Stimulated activated CD4-positive, alpha-beta T cell treated with anti-CD3 and anti-CD28 coated beads, Interleukin-1b, Interleukin-23, amount 100 ng/mL, for 1 hour (primary cell): ENCODE measurements around the gene SLC38A8.

Experiments used
- DNase-seq, 2 donors: peaks; one replicate each; pipeline ENCODE4 v3.0.0-alpha.2; 2020; ENCODE audit warnings: low read depth in 2 of 2

Gene SLC38A8

DNA sequence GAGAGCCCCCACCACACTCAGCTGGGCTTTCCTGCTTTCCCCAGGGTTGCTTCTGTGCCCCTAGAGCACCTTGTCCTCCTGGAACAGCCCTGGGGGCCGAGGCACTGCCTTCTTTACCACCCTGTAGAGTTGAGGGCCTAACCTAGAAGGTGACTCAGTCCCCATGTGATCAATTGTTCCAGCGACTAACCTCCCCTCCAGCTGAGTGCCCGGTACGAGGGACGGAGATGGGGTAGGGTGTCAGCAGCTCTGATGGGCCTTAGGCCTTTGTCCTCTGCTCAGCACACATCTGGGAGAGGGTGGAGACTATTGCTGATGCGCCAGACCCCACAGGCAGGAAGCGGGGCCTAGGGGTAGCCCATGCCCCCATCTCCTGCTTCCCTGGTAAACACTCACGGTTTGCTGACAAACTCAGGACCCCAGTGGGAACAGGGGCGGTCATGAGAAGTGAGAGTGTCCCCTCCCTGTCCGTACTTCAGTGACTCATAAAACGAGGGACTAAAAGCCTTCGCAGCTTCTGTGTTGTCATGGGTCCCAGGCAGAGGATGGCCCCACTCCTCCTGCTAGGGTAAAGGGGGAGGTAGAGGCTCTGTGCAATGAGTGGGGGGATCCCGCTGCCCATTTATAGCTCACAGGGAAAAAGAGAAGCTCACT lies 41.5 kb downstream of the SLC38A8 start:
- no peak for DNase-seq

DNA sequence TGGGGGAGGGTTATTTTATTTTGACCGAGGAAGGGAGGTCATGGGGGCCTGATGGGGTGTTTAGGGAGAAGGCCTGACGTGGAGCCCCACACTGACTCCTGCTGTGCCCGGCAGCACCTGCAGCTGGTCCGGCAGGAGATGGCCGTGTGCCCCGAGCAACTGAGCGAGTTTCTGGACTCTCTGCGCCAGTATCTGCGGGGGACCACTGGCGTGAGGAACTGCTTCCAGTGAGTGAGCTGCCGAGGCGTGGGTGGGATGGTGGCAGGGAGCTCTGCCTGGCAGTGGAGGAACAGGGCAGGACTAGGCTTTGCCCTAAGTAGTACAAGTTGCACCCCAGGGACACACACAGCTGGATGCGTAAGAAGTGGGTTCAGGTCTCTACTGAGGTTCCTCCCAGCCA lies 44.5 kb downstream of the SLC38A8 start:
- no peak for DNase-seq

DNA sequence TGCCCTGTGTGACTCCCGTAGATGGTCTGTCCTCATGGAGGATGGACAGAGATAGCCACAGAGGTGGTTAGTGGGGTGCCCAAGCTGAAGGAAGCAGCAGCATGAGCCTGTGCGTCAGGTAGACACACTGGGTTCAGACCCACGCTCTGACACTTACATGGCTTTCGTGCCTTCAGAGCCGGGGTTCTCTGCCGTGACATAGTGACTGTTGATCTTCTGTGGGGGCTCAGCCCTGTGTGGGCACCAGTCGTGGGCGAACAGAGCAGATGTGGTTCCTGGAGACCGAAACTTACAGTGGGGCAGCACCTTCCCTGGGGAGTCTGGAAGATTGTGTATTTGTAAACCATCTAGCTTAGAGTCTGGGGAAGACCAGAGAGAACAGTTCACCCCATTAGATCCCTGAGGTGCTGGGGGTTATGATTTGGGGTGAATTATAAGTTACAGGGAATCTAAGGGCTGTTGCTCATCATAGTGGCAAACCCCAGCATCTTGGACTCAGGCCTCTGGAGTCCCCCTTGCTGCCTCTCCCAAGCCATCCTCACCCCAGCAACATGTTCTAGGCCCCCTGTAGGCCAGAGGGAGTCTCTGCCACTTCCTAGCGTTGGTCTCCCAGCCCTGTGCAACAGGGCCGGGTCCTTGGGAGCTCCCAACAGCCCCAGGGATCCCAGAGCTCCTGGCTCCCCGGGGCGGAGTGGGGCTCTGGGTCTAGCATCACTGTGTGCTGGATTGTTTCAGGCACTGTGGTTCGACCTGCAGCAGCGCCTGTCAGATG lies 45.9 kb downstream of the SLC38A8 start:
- DNase-seq: no peak

DNA sequence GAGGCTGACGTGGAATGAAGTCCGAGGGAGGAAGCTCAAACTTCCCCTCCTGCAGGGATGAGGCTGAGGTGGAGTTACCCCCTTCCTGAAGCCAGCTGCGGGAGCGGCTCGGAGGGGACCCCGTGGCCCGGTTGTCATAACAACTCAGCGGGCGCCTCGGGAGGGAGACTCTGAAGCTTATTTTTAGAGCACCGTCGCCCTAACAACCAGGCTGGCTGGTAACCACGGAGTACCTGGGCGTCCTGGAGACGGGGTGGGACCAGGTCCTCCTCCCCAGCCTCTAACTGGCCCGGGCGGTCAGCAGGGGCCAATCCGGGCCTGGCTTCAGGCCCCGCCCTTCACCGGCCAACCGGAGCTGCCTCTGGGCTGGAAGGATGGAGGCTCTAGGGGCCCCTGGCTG lies 46.8 kb downstream of the SLC38A8 start:
- no peak for DNase-seq

DNA sequence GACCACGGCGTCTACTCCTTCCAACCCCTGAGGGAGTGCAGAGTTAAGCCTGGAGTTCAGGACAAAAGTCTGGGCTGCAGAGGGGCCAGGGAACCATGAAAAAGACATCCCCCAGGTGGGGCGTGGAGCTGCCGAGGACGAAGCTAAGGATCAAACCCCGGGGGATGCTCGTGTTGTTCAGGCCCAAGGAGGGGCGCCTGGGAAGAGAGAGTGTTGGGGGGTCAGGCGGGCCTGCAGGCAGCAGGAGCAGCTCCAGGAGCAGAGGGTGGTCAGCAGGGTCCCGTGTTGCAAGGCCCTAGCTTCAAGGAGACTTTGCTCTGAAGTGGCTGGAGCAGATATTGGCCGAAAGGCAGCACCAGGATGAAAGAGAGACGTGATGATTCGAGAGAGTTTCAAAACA lies 47.9 kb downstream of the SLC38A8 start:
- DNase-seq: no peak

DNA sequence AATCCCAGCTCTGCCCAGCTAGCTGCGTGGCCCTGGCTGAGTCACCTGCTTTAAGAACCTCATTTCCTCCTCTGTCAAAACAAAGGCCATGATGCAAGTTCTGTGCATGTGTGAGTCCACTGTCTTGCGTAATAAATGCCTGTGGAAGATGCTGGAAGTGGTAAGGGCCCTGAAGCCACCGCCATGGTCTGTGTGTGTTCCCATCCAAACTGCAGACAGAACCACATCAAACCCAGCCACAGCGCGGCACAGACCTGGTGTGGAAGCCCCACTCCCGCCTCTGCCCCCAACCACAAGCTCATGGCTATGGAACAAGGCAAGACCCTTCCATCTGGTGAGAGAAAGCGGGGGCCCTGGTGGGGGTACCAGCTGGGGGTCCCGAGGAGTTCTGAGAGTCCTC lies 48.5 kb downstream of the SLC38A8 start:
- DNase-seq: no peak

DNA sequence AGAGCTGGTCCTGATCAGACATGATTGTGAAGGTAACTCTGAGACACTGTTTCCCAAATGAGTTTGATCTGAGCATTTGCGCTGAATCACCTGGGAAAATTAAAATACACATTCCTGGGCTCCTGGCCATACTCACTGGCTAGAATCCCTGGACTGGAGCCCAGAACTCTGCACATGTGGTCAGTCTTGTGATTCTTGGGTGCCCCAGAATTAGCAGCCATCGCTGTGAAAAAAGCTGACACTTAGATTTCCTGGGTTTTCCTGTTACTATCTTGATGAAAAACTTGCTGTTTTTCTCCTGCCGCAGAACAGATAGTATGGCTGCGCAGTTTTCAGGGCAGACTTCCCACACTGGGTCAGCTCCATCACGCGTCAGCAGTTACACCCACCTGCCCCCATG lies 50.0 kb downstream of the SLC38A8 start:
- DNase-seq: no peak

DNA sequence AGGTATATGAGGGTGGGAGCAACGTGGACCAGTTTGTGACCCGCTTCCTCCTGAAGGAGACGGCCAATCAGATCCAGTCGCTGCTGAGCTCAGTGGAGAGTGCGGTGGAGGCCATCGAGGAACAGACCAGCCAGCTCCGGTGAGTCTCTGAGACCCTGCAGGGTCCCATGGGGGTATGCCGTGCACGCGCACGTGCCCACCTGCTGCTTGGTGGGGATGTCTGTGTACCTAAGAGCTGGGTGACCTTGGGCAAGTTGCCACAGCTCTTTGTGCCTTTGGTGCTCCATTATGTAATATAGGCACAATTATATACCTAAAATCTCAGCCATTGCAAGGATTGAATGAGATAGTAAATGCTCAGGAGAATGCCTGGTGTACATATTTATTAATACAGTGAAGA lies 52.1 kb downstream of the SLC38A8 start:
- no peak for DNase-seq

DNA sequence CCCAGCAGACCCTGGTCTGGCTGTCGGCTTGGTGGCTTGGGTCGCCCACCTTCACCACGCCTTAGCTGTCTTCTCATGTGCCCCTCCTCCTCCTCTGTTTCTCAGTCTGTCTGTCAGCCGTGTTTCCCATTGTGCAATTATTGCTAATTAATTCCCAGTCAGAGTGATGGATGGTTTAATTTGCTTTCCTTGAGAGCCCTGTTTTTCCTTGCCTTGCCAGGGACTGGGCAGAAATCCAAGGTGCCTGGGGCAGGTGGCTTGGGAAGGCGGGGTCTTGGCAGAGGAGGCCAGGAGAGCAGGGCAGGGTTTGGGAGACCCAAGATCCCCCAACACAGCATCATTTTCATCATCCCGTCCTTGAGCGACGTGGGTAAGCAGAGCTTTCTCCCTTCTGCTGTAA lies 53.3 kb downstream of the SLC38A8 start:
- DNase-seq: no peak

DNA sequence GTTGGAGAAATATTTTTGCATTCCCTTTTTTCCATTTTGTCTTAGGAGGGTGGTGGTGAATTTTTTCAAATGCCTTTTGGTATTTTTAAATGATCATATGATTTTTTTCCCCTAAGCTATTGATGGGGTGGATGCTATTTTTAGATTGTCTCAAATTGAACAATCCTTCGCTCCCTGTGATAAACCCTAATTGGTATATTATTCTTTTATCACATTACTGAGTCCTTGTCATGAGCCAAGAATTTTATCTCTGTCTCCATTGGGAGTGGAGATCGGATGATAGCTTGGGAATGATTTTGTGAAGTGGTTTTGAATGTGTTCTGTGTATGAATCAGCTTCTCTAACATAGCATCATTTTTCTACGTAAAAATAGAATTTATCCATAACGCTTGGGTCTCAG lies 59.1 kb downstream of the SLC38A8 start:
- DNase-seq: no peak

DNA sequence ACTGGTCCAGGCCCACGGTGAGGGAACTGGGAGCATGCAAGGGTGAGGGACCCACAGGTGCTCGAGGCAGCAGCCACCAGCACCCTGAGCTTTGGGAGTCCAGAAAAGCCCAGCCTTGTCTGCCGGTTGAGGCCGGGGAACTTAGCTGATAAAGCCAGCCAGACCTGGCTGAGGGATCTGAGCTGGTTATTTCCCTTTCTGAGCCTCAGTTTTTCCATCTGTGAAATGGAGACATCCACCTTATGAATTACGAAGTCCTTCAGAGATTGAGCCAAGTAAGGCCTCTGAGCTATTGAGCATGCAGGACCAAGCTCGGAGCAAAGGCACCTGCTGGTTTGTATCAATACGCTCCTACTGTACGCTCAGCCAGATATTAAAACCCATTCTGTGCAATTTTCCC lies 60.8 kb downstream of the SLC38A8 start:
- DNase-seq: no peak

DNA sequence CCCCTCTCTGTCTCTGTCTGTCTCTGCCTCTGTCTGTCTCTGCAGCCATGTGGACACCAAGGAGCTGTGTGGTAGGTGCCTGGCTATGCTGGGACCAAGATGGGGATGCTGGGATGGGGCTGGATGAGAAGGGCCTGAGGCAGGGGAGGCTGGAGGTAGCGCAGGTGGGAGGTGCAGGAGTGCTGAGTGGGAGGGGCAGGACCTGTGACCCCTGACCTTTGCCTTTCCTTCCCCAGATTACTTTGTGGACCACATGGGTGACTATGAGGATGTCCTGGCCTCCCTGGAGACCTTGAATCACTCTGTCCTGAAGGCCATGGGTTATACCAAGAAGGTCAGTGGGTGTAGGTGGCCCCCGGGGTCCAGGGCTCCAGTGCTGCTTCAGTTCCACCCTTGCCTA lies 61.8 kb downstream of the SLC38A8 start:
- DNase-seq: no peak

DNA sequence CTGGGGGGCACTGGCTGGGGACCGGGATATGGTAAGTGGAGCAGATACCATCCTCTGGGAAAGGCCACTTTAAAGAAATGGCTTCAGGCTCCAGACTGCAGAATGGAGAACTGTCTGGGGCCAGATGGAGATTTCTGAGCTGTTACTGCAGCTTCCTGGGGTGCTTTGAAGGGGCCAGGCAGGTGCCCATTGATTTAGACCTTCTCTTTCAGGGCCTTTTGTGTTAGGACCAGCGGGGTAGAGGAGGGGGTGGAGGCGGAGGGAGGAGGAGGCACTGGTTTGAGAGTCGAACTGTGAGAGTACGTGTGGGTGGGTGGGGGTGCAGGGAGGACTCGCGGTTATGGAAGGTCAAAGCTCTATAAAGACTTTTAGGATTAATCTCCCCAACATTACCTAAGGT lies 63.2 kb downstream of the SLC38A8 start:
- DNase-seq: no peak

DNA sequence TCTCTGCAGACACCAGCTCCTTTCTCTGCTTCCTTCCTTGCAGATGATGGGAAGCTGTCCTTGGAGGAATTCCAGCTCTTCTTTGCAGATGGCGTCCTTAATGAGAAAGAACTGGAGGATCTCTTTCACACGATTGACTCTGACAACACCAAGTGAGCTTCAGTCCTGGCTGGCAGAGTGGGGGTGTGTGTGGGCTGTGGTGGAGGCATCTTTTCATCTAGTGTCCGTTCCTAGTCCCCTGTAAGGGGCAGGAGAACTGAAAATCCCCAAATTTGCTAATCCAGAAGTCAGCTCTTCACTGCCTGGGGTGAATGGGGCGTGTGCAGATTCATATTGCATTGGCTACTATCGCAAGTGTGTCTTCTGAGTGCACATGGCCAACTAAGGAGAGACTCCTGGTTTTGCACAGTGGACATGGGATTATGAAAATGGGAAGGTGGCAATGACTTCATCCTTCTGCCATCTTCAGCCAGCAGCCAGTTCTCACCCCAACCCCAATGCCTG lies 64.1 kb downstream of the SLC38A8 start:
- DNase-seq: no peak

DNA sequence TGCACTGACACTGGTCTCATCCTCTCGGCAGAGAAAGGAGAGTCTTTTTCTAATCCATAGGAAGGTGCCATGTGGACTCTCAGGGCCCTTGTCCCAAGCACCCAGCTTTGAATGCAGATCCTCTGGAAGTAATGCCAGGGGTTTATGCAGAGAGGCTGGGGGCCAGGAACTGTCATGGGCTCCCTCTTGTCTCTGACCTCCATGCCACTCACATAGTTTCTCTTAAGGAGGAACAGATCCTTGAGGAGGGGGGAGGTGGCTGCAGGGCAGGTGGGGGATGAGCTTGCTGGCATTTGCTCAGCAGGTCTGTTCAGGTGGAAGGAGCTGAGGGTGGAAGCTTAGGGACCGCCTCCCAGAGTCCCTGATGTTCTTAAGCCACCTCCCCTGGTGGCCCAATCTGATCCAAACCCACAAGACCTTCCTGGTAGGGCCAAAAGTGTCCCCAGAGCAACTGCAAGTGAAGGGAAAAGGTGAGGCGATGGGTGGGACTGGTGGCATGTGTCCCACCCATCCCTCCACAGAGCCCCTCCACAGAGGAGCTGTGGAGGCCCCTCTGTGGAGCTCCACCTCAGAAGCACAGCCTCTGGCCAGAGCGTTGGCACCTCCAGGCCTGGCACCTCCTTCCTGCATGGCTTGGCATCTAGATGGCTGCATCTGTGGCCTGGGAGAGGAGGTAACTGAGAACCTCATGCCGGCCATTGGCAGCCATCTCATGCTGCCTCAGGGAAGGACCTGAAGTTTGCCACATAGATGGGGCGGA lies 65.4 kb downstream of the SLC38A8 start:
- no peak for DNase-seq

DNA sequence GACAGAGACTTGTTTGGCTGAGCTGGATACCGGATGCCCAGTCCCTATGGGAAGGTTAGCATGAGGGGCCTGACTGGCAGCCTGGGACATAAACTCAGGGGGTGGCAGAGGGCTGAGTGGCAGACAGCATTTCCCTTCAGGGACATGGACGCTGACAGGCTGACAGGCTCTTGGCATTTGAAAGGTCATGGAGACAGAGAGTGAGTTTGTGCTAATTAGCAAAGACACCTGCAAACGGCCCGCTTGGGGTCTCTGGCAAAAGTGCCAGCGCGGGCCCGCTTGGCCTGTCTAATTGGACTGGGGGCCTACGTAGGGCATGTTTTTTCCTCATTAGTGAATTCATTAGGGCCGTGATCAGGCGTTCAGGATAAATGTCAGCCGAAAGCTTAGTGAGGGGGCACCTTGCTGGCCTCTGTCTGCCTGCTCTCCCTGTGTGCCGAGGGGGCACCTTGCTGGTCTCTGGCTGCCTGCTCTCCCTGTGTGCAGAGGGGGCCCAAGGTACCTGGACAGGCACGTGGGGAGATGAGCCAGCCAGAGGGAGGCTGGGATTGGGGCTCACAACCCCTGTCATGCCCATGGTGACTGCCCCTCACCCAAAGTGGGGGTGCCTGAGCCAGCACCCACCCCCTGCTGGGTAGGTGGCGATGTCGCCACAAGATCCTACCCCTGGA lies 66.9 kb downstream of the SLC38A8 start:
- DNase-seq: no peak

DNA sequence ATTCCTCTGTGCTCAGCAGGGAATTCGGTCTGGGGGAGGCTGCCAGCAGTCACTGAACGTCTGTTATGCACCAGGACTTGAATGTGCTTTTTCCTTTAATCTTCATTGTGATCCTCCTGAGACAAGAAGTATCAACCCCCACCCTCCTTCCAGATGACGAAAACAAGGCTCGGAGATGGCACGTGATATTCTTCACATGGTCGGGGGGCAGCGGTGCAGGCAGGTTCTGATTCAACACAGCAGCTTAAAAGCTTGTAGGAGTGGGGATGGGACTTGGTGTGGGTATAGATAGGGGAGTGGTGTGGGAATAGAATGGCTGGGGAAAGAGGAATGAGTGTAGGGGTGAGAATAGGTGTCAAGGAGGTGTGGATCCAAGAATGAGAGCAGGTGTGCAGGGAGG lies 68.1 kb downstream of the SLC38A8 start:
- DNase-seq: no peak

DNA sequence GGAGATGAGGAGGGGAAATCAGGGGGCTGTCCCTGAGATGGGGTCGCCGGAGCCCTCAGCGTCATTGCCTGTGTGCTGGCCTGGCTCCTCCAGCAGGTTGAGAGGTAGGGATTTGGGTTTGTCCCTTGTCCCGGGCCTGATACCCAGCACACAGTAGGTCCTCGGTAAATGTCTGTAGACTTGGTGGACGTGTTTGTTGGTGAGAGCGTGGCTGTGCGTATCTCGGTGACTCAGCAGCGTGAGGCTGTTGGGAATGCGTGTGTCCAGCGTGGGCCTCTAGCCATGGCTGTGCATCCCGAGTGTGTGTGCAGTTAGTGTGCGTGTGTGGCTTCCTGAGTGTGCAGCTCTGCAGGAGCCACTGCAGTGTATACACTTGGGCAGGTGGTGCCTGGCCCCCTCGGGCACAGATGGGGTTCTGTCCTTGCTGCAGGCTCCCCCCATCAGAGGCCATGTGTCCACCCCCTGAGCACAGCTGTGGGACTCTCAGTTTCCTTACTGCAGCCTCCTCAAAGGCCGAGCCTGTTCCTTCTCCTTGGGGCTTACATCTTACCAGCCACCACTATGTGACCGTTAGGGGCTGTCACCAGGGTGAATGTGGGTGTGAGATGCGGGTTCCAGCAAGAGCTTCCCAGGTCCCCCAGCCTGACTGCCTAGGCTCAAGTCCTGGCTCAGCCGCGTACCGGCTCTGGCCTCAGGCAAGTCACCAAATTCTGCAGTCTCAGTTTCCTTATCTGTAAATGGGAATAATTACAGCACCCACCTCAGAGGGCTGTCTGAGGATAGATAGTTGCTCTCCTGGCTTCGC lies 68.8 kb downstream of the SLC38A8 start:
- DNase-seq: no peak

DNA sequence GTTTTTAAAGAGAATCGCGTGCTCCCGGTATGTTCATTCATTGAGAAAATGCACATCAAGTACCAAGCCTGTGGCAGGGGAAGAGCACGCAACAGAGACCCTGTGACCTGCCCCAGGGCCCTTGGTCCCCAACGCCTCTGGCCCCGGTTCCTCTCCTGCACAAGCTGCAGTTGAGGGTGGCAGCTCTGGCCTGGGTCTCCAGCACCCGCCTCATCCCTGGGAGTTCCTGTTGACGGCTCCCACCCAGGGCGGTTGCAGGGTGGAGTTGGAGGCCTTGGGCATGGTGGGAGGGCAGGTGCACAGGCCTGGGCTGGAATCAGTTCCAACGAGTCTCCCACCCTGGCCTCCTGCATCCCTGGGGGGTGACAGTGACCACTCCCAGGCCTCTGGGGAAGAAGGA lies 69.5 kb downstream of the SLC38A8 start:
- no peak for DNase-seq

DNA sequence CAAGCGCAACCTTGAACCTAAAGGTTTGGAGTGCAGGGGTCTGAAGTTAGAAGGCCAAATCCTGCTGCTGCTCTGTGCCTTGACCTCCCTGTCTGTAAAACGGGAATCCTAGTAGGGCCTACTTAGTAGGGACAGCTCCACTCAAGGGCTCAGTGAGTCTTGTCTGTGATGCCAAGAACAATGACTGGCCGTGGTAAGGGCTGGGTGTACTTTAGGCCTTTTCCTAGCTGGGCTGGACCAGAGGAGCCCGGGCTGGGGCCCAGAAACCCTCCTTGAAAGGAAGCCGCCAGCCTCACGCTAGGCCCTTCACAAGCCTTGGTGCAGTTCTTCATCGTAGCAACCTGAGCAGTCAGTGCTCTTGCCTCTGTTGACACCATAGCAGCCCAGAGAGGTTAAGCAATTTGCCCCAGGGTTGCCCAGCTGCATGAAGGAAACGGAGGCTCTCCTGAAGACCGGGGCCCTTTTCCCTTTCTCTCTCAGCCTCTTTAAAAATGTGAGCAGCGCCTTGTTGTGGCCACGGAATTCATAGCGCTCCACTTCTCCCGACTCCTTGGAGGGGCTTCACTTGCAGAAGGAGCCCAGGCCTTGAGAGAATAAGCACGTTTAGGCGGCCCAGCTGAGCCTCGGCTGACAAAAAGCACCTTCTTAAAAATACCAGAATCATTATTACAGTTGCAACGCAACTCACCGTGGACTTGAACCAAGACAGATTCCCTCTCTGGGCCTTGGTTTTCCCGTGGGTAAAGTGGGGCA lies 70.2 kb downstream of the SLC38A8 start:
- DNase-seq: no peak
